PC-9 (cell line): ENCODE results near the gene SERINC5. TPM values are rescaled to one million over a fixed set of nuclear protein-coding genes. Genes with fewer than 3 reads are reported as not detected.
"Not testable (repeated sequence)": the region's sequence is repeated elsewhere in the genome, so short reads cannot be mapped to it uniquely, and the experiment has no call there.

ENCODE experiments used
- BruUV-seq: library from RNA; stranded (reverse); fragments of 400-500 nt; replicated peaks from 2 replicates; lab custom pipeline; 2021; lab: Mats Ljungman, UMichigan
- CTCF ChIA-PET: fragments of 300-600 bp; sonication (Branson Sonifier 250); formaldehyde crosslinking; loops from one replicate; lab custom pipeline; 2022; ENCODE audit warnings: antibody characterized with exemption; lab: Charles Lee
- POLR2A ChIA-PET: fragments of 300-600 bp; sonication (Branson Sonifier 250); formaldehyde crosslinking; loops from one replicate; lab custom pipeline; 2022; ENCODE audit warnings: antibody characterized with exemption; ENCODE audit not compliant: unreplicated experiment; lab: Charles Lee
- DNase-seq, 2 experiments: peaks; one replicate each; pipeline versions ENCODE4 v3.0.0 to v3.0.0-alpha.2; 2015 to 2022; ENCODE audit warnings: mixed read lengths in 1 of 2
- H2AFZ ChIP-seq: fragments of 200-600 bp; sonication (generic); 2 replicates; pipeline ENCODE4 v1.8.1; 2017; ENCODE audit warnings: antibody characterized with exemption
- H3F3A ChIP-seq: fragments of 200-600 bp; sonication (generic); 2 replicates; pipeline ENCODE4 v1.8.1; 2017; ENCODE audit warnings: antibody characterized with exemption, mild to moderate bottlenecking, low read depth; ENCODE audit not compliant: insufficient read depth
- H3K27ac ChIP-seq: fragments of 200-600 bp; sonication (generic); 2 replicates; pipeline ENCODE4 v1.6.1; 2016; ENCODE audit warnings: mixed run types
- H3K27me3 ChIP-seq: fragments of 200-600 bp; sonication (generic); 2 replicates; pipeline ENCODE4 v1.6.1; 2016; ENCODE audit warnings: low read depth, mixed run types; ENCODE audit not compliant: insufficient read depth
- H3K36me3 ChIP-seq: fragments of 200-600 bp; sonication (generic); 2 replicates; pipeline ENCODE4 v1.6.1; 2016; ENCODE audit warnings: low read depth, mixed run types
- H3K4me1 ChIP-seq: fragments of 200-600 bp; sonication (generic); replicated peaks from 2 replicates; pipeline ENCODE4 v1.6.1; 2016; ENCODE audit warnings: mixed run types; ENCODE audit not compliant: insufficient read depth
- H3K4me2 ChIP-seq: fragments of 200-600 bp; sonication (generic); 2 replicates; pipeline ENCODE4 v1.6.1; 2017; ENCODE audit warnings: mixed run types
- H3K4me3 ChIP-seq: fragments of 200-600 bp; sonication (generic); 2 replicates; pipeline ENCODE4 v1.6.1; 2016; ENCODE audit warnings: mixed run types
- H3K79me2 ChIP-seq: fragments of 200-600 bp; sonication (generic); 2 replicates; pipeline ENCODE4 v1.6.1; 2017; ENCODE audit warnings: low read depth, mixed run types
- H3K9me2 ChIP-seq: fragments of 200-600 bp; sonication (generic); 2 replicates; pipeline ENCODE4 v1.8.1; 2017; ENCODE audit warnings: mild to moderate bottlenecking; ENCODE audit not compliant: insufficient read depth
- H3K9me3 ChIP-seq: fragments of 200-600 bp; sonication (generic); 2 replicates; pipeline ENCODE4 v1.8.1; 2016; ENCODE audit warnings: low read depth; ENCODE audit not compliant: insufficient read depth
- H4K20me1 ChIP-seq: fragments of 200-600 bp; sonication (generic); 2 replicates; pipeline ENCODE4 v1.8.1; 2017; ENCODE audit not compliant: insufficient read depth
- CTCF ChIP-seq: fragments of 200-600 bp; sonication (generic); conservative IDR thresholded peaks from 2 replicates; pipeline ENCODE4 v1.6.1; 2017; ENCODE audit warnings: mixed run types, antibody characterized with exemption, mild to moderate bottlenecking, moderate library complexity
- EZH2 ChIP-seq: fragments of 200-600 bp; sonication (generic); IDR thresholded peaks from 2 replicates; pipeline ENCODE4 v1.8.0; 2017; ENCODE audit warnings: antibody characterized with exemption, low read depth
- intact Hi-C: fragments of 100-400 bp; cut with micrococcal nuclease; formaldehyde crosslinking; loops from one replicate; pipeline ENCODE4 v1.10.0; 2022; ENCODE audit not compliant: unreplicated experiment
- total RNA-seq: library from RNA; stranded (reverse); gene quantifications from 2 replicates; pipeline ENCODE4 v1.2.3, GENCODE V29; 2021

Gene SERINC5
- total RNA-seq, 1 experiment from 2014 or later: 68.8 TPM

GRCh38 chr5:80204808-80205614 lies 50.8 kb downstream of the SERINC5 start:
- no peak for DNase-seq
- H3K9me2 ChIP-seq: no peaks in the 10 kb centered on the region
- H3K79me2 ChIP-seq: peaks cover 85% of the 10 kb centered on the region
- no TSS peak for BruUV-seq
- no peaks in the 10 kb centered on the region for H3K9me3 ChIP-seq
- no peaks in the 10 kb centered on the region for H3K27me3 ChIP-seq
- TF ChIP-seq EZH2 (no peak), CTCF (no peak)
- ChIA-PET POLR2A (interaction anchor here (0.6 kb wide), 1 partner anchor 19 kb away, joined by 5 read pairs; no protein-coding TSS in a partner anchor), CTCF (no interaction called here)
- no peak overlapping the region for H3K4me3 ChIP-seq
- peaks cover 9% of the 10 kb centered on the region; the same call in 1 of the 2 replicates for H3K36me3 ChIP-seq
- 0 out of 2 replicates have a peak overlapping the region, but pooled peaks have one; percentile 28 for H3K27ac ChIP-seq
- H3F3A ChIP-seq: no peaks in the 10 kb centered on the region; the same call in 1 of the 2 replicates
- intact Hi-C loops: no loop called here
- H4K20me1 ChIP-seq: no peaks in the 10 kb centered on the region
- no peaks in the 10 kb centered on the region; the same call in 1 of the 2 replicates for H3K4me1 ChIP-seq
- H3K4me2 ChIP-seq: no peak overlapping the region
- H2AFZ ChIP-seq: no peak overlapping the region

GRCh38 chr5:80201763-80202162 lies 54.1 kb downstream of the SERINC5 start:
- H2AFZ ChIP-seq, H3K4me1 ChIP-seq, H3K9me3 ChIP-seq, H3K9me2 ChIP-seq, H4K20me1 ChIP-seq, intact Hi-C loops, CTCF ChIA-PET, H3K4me3 ChIP-seq, H3F3A ChIP-seq, H3K27me3 ChIP-seq, POLR2A ChIA-PET, BruUV-seq, DNase-seq, H3K4me2 ChIP-seq, H3K27ac ChIP-seq: not testable (repeated sequence)
- peaks cover 80% of the 10 kb centered on the region for H3K79me2 ChIP-seq
- H3K36me3 ChIP-seq: peaks cover 21% of the 10 kb centered on the region

- peaks cover 21% of the 10 kb centered on the region for H3K36me3 ChIP-seq
- H3F3A ChIP-seq: peaks cover 10% of the 10 kb centered on the region; the same call in 1 of the 2 replicates
- no peak for TF ChIP-seq CTCF
- TF ChIP-seq EZH2: no peak
- ChIA-PET CTCF (no interaction called here), POLR2A (no interaction called here)
- no peak overlapping the region for H3K27ac ChIP-seq
- H3K9me2 ChIP-seq: no peaks in the 10 kb centered on the region
- H4K20me1 ChIP-seq: peaks cover 9% of the 10 kb centered on the region; the same call in 1 of the 2 replicates
- H3K4me2 ChIP-seq: no peak overlapping the region
- no peaks in the 10 kb centered on the region for H3K27me3 ChIP-seq
- DNase-seq: no peak
- intact Hi-C loops: no loop called here
- H3K4me3 ChIP-seq: no peak overlapping the region
- BruUV-seq: no TSS peak
- H3K4me1 ChIP-seq: no peaks in the 10 kb centered on the region
- no peaks in the 10 kb centered on the region for H3K9me3 ChIP-seq
- H3K79me2 ChIP-seq: peaks cover 81% of the 10 kb centered on the region
- no peak overlapping the region for H2AFZ ChIP-seq
Observed at GRCh38 chr5:80198920-80199319, 56.9 kb downstream of the SERINC5 start.
